ENCODE results near the gene ANKRD28.

The ANKRD28 gene

DNA sequence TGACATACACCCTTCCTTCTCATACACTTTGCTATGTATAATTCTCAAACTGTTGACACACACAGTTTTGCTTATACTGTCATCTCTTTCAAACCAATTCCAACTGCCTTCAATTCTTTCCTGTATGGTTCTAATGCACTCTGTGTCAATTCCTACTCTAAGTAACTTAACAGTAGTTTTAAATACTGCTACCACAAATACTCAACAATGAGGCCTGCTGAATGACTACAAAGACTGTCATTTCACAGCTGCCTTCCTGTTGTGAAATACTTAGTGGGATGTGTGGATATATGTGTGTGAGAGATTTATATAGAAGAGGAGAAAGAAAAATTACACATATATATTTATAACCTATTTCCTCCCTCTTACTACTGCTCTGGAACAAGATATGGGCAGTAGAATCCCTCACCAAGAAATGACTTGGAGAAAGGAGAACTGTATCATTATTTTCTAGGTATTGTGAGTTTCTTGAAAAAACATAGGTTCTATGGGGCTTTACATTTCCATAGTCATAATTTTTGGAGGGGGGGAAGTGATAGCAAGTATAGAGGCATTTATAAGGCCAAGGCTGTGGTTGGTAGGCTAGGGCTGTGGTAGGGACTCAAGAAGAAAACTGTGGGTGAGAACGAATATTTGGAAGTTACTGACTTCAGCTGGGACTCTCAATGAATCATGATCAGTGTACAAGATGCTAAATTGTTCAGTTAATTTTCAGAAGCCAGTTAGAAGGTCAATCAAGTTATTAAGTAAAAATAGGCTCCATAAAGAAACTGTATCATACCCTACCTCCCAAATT is 88.7 kb downstream of the ANKRD28 start:
- no peak overlapping the region for H3K4me3 Mint-ChIP-seq
- H3K27me3 Mint-ChIP-seq (ENCODE audit: low read depth) = no peaks in the 10 kb centered on the region
- no peaks in the 10 kb centered on the region for H3K4me1 Mint-ChIP-seq
- TF ChIP-seq CTCF (IDR thresholded peaks at IDR 0.05; ENCODE audit: unreplicated experiment in 3 of 3) = no peak
- H3K9me3 Mint-ChIP-seq = no peaks in the 10 kb centered on the region
- H3K27ac Mint-ChIP-seq = no peak overlapping the region
- H3K36me3 Mint-ChIP-seq (ENCODE audit: low read depth) = peaks cover 49% of the 10 kb centered on the region

- TF ChIP-seq CTCF (IDR thresholded peaks at IDR 0.05; ENCODE audit: unreplicated experiment in 3 of 3) = no peak
- Mint-ChIP-seq H3K9me3 (no peaks in the 10 kb centered on the region), H3K4me3 (no peak overlapping the region), H3K27me3 (ENCODE audit: low read depth) (no peaks in the 10 kb centered on the region), H3K27ac (no peak overlapping the region), H3K4me1 (no peaks in the 10 kb centered on the region), H3K36me3 (ENCODE audit: low read depth) (peaks cover 49% of the 10 kb centered on the region)
These were observed 90.0 kb downstream of the ANKRD28 start for GRCh38 chr3:15707779-15708178.

GRCh38 chr3:15703346-15703745 is 94.4 kb downstream of the ANKRD28 start:
- Mint-ChIP-seq H3K9me3 (no peaks in the 10 kb centered on the region), H3K27me3 (ENCODE audit: low read depth) (no peaks in the 10 kb centered on the region)
- TF ChIP-seq CTCF (IDR thresholded peaks at IDR 0.05; ENCODE audit: unreplicated experiment in 3 of 3) = no peak

GRCh38 chr3:15694628-15695027 is 103.2 kb downstream of the ANKRD28 start:
- TF ChIP-seq CTCF (IDR thresholded peaks at IDR 0.05; ENCODE audit: unreplicated experiment in 3 of 3) = no peak
- H3K4me3 Mint-ChIP-seq = no peak overlapping the region
- H3K36me3 Mint-ChIP-seq (ENCODE audit: low read depth) = peaks cover 58% of the 10 kb centered on the region
- peak overlapping the region in 1 of 3 experiments; percentile 27 for H3K27ac Mint-ChIP-seq
- no peaks in the 10 kb centered on the region for H3K27me3 Mint-ChIP-seq (ENCODE audit: low read depth)
- no peaks in the 10 kb centered on the region for H3K4me1 Mint-ChIP-seq
- no peaks in the 10 kb centered on the region for H3K9me3 Mint-ChIP-seq

More at GRCh38 chr3:15703346-15703745, 94.4 kb downstream of the ANKRD28 start:
- no peak overlapping the region for H3K4me3 Mint-ChIP-seq
- no peak overlapping the region for H3K27ac Mint-ChIP-seq
- no peaks in the 10 kb centered on the region for H3K4me1 Mint-ChIP-seq
- peaks cover 46% of the 10 kb centered on the region for H3K36me3 Mint-ChIP-seq (ENCODE audit: low read depth)

DNA sequence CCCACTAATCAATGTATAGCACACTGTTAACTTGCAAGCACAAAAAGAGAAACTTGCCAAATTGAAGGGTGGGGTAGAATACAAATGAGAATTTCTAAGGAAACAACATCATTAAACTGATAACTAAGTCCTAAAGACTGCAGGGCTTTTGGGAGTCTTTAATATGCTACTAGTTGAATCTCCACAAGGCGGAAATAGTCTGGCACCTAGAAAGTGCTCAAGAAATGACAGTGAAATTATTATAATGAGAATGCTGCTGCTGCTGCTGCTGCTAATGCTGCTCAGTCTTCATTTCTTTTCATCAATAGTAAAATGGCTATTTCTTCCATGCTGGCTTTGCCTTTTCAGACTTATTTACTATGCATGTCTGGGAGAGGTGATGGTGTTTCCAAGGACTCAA is 104.4 kb downstream of the ANKRD28 start:
- Mint-ChIP-seq H3K9me3 (no peaks in the 10 kb centered on the region), H3K4me3 (no peak overlapping the region), H3K36me3 (ENCODE audit: low read depth) (peaks cover 50% of the 10 kb centered on the region), H3K27me3 (ENCODE audit: low read depth) (no peaks in the 10 kb centered on the region), H3K4me1 (no peaks in the 10 kb centered on the region), H3K27ac (no peak overlapping the region)
- no peak for TF ChIP-seq CTCF (IDR thresholded peaks at IDR 0.05; ENCODE audit: unreplicated experiment in 3 of 3)

GRCh38 chr3:15690748-15691147 is 107.0 kb downstream of the ANKRD28 start:
- H3K4me1 Mint-ChIP-seq = no peaks in the 10 kb centered on the region

More at GRCh38 chr3:15690748-15691147, 107.0 kb downstream of the ANKRD28 start:
- peaks cover 45% of the 10 kb centered on the region for H3K36me3 Mint-ChIP-seq (ENCODE audit: low read depth)
- H3K4me3 Mint-ChIP-seq = no peak overlapping the region
- no peaks in the 10 kb centered on the region for H3K9me3 Mint-ChIP-seq
- H3K27ac Mint-ChIP-seq = no peak overlapping the region
- no peak for TF ChIP-seq CTCF (IDR thresholded peaks at IDR 0.05; ENCODE audit: unreplicated experiment in 3 of 3)
- H3K27me3 Mint-ChIP-seq (ENCODE audit: low read depth) = no peaks in the 10 kb centered on the region
